SHP77 treated with DMSO at 0.1 percent for 48 hours (cell line): ENCODE data around the gene TEX14.
"Not testable (repeated sequence)": the region's sequence is repeated elsewhere in the genome, so short reads cannot be mapped to it uniquely, and the experiment has no call there.

Source experiments
- DNase-seq: peaks from one replicate; lab custom pipeline; 2025; lab: John Stamatoyannopoulos, UW

The TEX14 gene

GRCh38 chr17:58692239-58693055 is 602 bp upstream of the TEX14 start, which contains the start of gene RAD51C:
Gene RAD51C (plus strand): TSS chr17:58692602. CDS start chr17:58692644, 42 bp downstream.
- peak; percentile 78 for DNase-seq

GRCh38 chr17:58690033-58690432 is 1.8 kb downstream of the TEX14 start:
- DNase-seq: not testable (repeated sequence)

- no peak for DNase-seq
These were observed 3.3 kb downstream of the TEX14 start for GRCh38 chr17:58688521-58688920.

GRCh38 chr17:58686980-58687379 is 4.9 kb downstream of the TEX14 start:
- DNase-seq: no peak

- DNase-seq: not testable (repeated sequence)
These were observed 7.4 kb downstream of the TEX14 start for GRCh38 chr17:58684462-58684861.

GRCh38 chr17:58684003-58684402 is 7.8 kb downstream of the TEX14 start:
- DNase-seq: no peak

- no peak for DNase-seq
These were observed 11.8 kb downstream of the TEX14 start for GRCh38 chr17:58680038-58680369.

- DNase-seq: peak; percentile 89
These were observed 12.4 kb downstream of the TEX14 start for GRCh38 chr17:58679263-58680037.

- not testable (repeated sequence) for DNase-seq
These were observed 13.6 kb downstream of the TEX14 start for GRCh38 chr17:58678287-58678686.

GRCh38 chr17:58677194-58677880 is 14.5 kb downstream of the TEX14 start:
- DNase-seq: no peak

- DNase-seq: no peak
These were observed 19.9 kb downstream of the TEX14 start for GRCh38 chr17:58671969-58672368.

GRCh38 chr17:58669853-58670252 is 22.0 kb downstream of the TEX14 start:
- no peak for DNase-seq

GRCh38 chr17:58668598-58668935 is 23.3 kb downstream of the TEX14 start:
- no peak for DNase-seq

GRCh38 chr17:58667934-58668597 is 23.8 kb downstream of the TEX14 start:
- DNase-seq: no peak

GRCh38 chr17:58666858-58667267 is 25.0 kb downstream of the TEX14 start:
- DNase-seq: peak; percentile 71

- DNase-seq: peak; percentile 28
These were observed 25.6 kb downstream of the TEX14 start for GRCh38 chr17:58665946-58666857.

- DNase-seq: no peak
These were observed 27.5 kb downstream of the TEX14 start for GRCh38 chr17:58664302-58664701.

- no peak for DNase-seq
These were observed 30.3 kb downstream of the TEX14 start for GRCh38 chr17:58661499-58661898.

- DNase-seq: no peak
These were observed 31.2 kb downstream of the TEX14 start for GRCh38 chr17:58660621-58661020.

GRCh38 chr17:58659714-58660084 is 32.1 kb downstream of the TEX14 start:
- not testable (repeated sequence) for DNase-seq
